HG02623 (cell line): ENCODE data around the gene DDX39B.

Source experiments
- ATAC-seq: cut with Tn5 transposase; IDR thresholded peaks from one replicate; pipeline ENCODE4 v1.9.1; 2021; ENCODE audit warnings: moderate library complexity; ENCODE audit not compliant: unreplicated experiment

Gene DDX39B

GRCh38 chr6:31548544-31548873 lies 6.7 kb upstream of the DDX39B start:
- no peak for ATAC-seq

GRCh38 chr6:31547727-31548543 lies 6.1 kb upstream of the DDX39B start:
- ATAC-seq = no peak

- ATAC-seq = peak; percentile 69
These were observed 5.3 kb upstream of the DDX39B start, which contains the start of gene NFKBIL1 for GRCh38 chr6:31546958-31547726. Gene NFKBIL1 (plus strand): TSS chr6:31547608. CDS start chr6:31547695, 87 bp downstream.

- peak; percentile 43 for ATAC-seq
These were observed 4.6 kb upstream of the DDX39B start, which contains the start of gene ATP6V1G2 for GRCh38 chr6:31546339-31546957. Gene ATP6V1G2 (minus strand): TSS chr6:31546608. CDS start chr6:31546559, 49 bp downstream.

- ATAC-seq = no peak
These were observed 3.5 kb upstream of the DDX39B start for GRCh38 chr6:31545291-31545690.

- no peak for ATAC-seq
These were observed 2.9 kb upstream of the DDX39B start for GRCh38 chr6:31544676-31545075.

GRCh38 chr6:31543639-31544038 lies 1.8 kb upstream of the DDX39B start:
- ATAC-seq = no peak

GRCh38 chr6:31541059-31541657 lies 645 bp downstream of the DDX39B start:
- ATAC-seq = no peak

GRCh38 chr6:31540640-31541039 lies 1.2 kb downstream of the DDX39B start:
- ATAC-seq = no peak

- no peak for ATAC-seq
These were observed 2.9 kb downstream of the DDX39B start for GRCh38 chr6:31538805-31539400.

GRCh38 chr6:31535538-31536324 lies 6.1 kb downstream of the DDX39B start:
- ATAC-seq = no peak

- ATAC-seq = no peak
These were observed 7.2 kb downstream of the DDX39B start for GRCh38 chr6:31534521-31535040.

- ATAC-seq = no peak
These were observed 7.8 kb downstream of the DDX39B start for GRCh38 chr6:31534011-31534410.

GRCh38 chr6:31533455-31533841 lies 8.4 kb downstream of the DDX39B start:
- no peak for ATAC-seq

GRCh38 chr6:31532644-31533454 lies 9.0 kb downstream of the DDX39B start:
- no peak for ATAC-seq

GRCh38 chr6:31531771-31532643 lies 9.8 kb downstream of the DDX39B start:
- no peak for ATAC-seq

- ATAC-seq = no peak
These were observed 10.6 kb downstream of the DDX39B start for GRCh38 chr6:31531162-31531561.

GRCh38 chr6:31530659-31531058 lies 11.1 kb downstream of the DDX39B start:
- no peak for ATAC-seq
